ENCODE results near the gene GALNT10.

GRCh38 chr5:154309371-154309745 is 118.8 kb downstream of the GALNT10 start:
- TF ChIP-seq ZNF687 (IDR thresholded peaks at IDR 0.05) (no peak), MAX (IDR thresholded peaks at IDR 0.05; ENCODE audit: low read depth, low read length) (no peak), POLR2A (IDR thresholded peaks at IDR 0.05; ENCODE audit: low read depth, low read length) (no peak), SREBF2 (IDR thresholded peaks at IDR 0.05; ENCODE audit: low read length) (no peak), PBX3 (IDR thresholded peaks at IDR 0.05; ENCODE audit: insufficient replicate concordance, low read depth, low read length) (no peak), ZNF24 (IDR thresholded peaks at IDR 0.05) (no peak), REST (IDR thresholded peaks at IDR 0.05; ENCODE audit: low read depth, low read length) (no peak), CBX5 (IDR thresholded peaks at IDR 0.05; ENCODE audit: low read depth) (no peak)
